SK-N-SH (cell line): ENCODE results near the gene CHRNB2. TPM values are rescaled to one million over a fixed set of nuclear protein-coding genes. Genes with fewer than 3 reads are reported as not detected.

Experiments
- CTCF ChIA-PET: fragments of 300-600, 350-600 bp; formaldehyde crosslinking; extraction: SDS; loops from one replicate; lab custom pipeline; 2021; lab: Yijun Ruan, JAX
- POLR2A ChIA-PET: fragments of 350-600 bp; sonication (Branson Sonifier 250); formaldehyde crosslinking; extraction: SDS; loops from one replicate; lab custom pipeline; 2020; ENCODE audit warnings: antibody characterized with exemption, inconsistent platforms; lab: Yijun Ruan, JAX
- DNase-seq: peaks from one replicate; pipeline ENCODE4 v3.0.0; 2012
- H2AFZ ChIP-seq: fragments of 200-600 bp; sonication (generic); 2 replicates; pipeline ENCODE4 v1.8.1; 2016; ENCODE audit warnings: antibody characterized with exemption, mild to moderate bottlenecking, low read depth
- H3F3A ChIP-seq: fragments of 200-600 bp; sonication (generic); replicated peaks from 2 replicates; pipeline ENCODE3; 2016; ENCODE audit warnings: antibody characterized with exemption, mild to moderate bottlenecking; ENCODE audit not compliant: insufficient read depth
- H3K27ac ChIP-seq, 2 experiments: fragments of 200-500 bp in 1 of 2; fragments of 200-600 bp in 1 of 2; sonication (Bioruptor generic) in 1 of 2; sonication (generic), shearing (Covaris generic) in 1 of 2; 2 replicates each; pipeline versions ENCODE4 v1.5.1 to v1.6.1; 2014 to 2016; ENCODE audit warnings: low read depth in 2 of 2, inconsistent platforms in 1 of 2, low read length in 1 of 2, mild to moderate bottlenecking in 1 of 2, mixed read lengths in 1 of 2
- H3K27me3 ChIP-seq: fragments of 200-600 bp; sonication (generic), shearing (Covaris generic); 2 replicates; pipeline ENCODE4 v1.6.1; 2016; ENCODE audit warnings: mixed run types; ENCODE audit not compliant: insufficient read depth
- H3K36me3 ChIP-seq, 2 experiments: fragments of 200-500 bp in 1 of 2; fragments of 200-600 bp in 1 of 2; sonication (Bioruptor generic) in 1 of 2; sonication (generic) in 1 of 2; replicated peaks in 1 of 2; 2 replicates each; pipeline versions ENCODE3 to v1.5.1; 2014 to 2016; ENCODE audit warnings: low read length in 1 of 2, mild to moderate bottlenecking in 1 of 2; ENCODE audit not compliant: insufficient read depth in 2 of 2, control insufficient read depth in 1 of 2
- H3K4me1 ChIP-seq, 2 experiments: fragments of 200-500 bp in 1 of 2; fragments of 200-600 bp in 1 of 2; sonication (Bioruptor generic) in 1 of 2; sonication (generic), shearing (Covaris generic) in 1 of 2; 2 replicates each; pipeline versions ENCODE4 v1.5.1 to v1.6.1; 2014 to 2016; ENCODE audit warnings: low read depth in 1 of 2, low read length in 1 of 2, mixed run types in 1 of 2; ENCODE audit not compliant: insufficient read depth in 2 of 2, control insufficient read depth in 1 of 2
- H3K4me2 ChIP-seq: fragments of 200-600 bp; sonication (generic), shearing (Covaris generic); 2 replicates; pipeline ENCODE4 v1.6.1; 2017; ENCODE audit warnings: mixed run types
- H3K4me3 ChIP-seq, 2 experiments: fragments of 200-500 bp in 1 of 2; fragments of 200-600 bp in 1 of 2; sonication (Bioruptor generic) in 1 of 2; sonication (generic), shearing (Covaris generic) in 1 of 2; 2 replicates each; pipeline versions ENCODE4 v1.5.1 to v1.8.1; 2014 to 2016; ENCODE audit warnings: low read depth in 2 of 2, inconsistent platforms in 1 of 2, low read length in 1 of 2, mild to moderate bottlenecking in 1 of 2, mixed read lengths in 1 of 2, moderate library complexity in 1 of 2
- H3K79me2 ChIP-seq: fragments of 200-600 bp; sonication (generic); 2 replicates; pipeline ENCODE4 v1.8.1; 2017; ENCODE audit warnings: mild to moderate bottlenecking; ENCODE audit not compliant: insufficient read depth
- H3K9ac ChIP-seq: fragments of 200-600 bp; sonication (generic); 2 replicates; pipeline ENCODE4 v1.6.1; 2017; ENCODE audit warnings: mixed run types
- H3K9me2 ChIP-seq: fragments of 200-600 bp; sonication (generic); 2 replicates; pipeline ENCODE4 v1.6.1; 2017; ENCODE audit warnings: mixed run types
- H3K9me3 ChIP-seq: fragments of 200-600 bp; sonication (generic); 2 replicates; pipeline ENCODE4 v1.6.1; 2017; ENCODE audit warnings: mixed run types, mild to moderate bottlenecking, moderate library complexity
- H4K20me1 ChIP-seq: fragments of 200-600 bp; sonication (generic); 2 replicates; pipeline ENCODE4 v1.6.1; 2017; ENCODE audit warnings: mild to moderate bottlenecking, mixed run types; ENCODE audit not compliant: insufficient read depth
- CHD2 ChIP-seq: fragments of 150-350 bp; IDR thresholded peaks from 2 replicates; pipeline ENCODE4 v1.6.1; 2018; ENCODE audit warnings: low read length; ENCODE audit not compliant: partially characterized antibody
- ELF1 ChIP-seq: IDR thresholded peaks from 2 replicates; pipeline ENCODE4 v1.4.0; 2012
- EP300 ChIP-seq, 2 experiments: IDR thresholded peaks; 2 replicates each; pipeline versions ENCODE4 v1.4.0 to v1.6.1; 2012; ENCODE audit warnings: borderline replicate concordance in 1 of 2, low read depth in 1 of 2, low read length in 1 of 2
- FOSL2 ChIP-seq: IDR thresholded peaks from 2 replicates; pipeline ENCODE4 v1.4.0; 2012; ENCODE audit warnings: low read depth, mild to moderate bottlenecking, moderate library complexity, borderline replicate concordance
- FOXJ3 ChIP-seq: sonication (generic); formaldehyde crosslinking; IDR thresholded peaks from 2 replicates; pipeline ENCODE4 v1.5.1; 2020; ENCODE audit warnings: mild to moderate bottlenecking, missing genetic modification reagents
- GABPA ChIP-seq: IDR thresholded peaks from 2 replicates; pipeline ENCODE4 v1.4.0; 2012; ENCODE audit warnings: low read depth, mild to moderate bottlenecking
- MXI1 ChIP-seq: IDR thresholded peaks from 2 replicates; pipeline ENCODE4 v1.6.1; 2012; ENCODE audit warnings: mild to moderate bottlenecking, low read depth, low read length, improper control_type of control experiment
- POLR2AphosphoS5 ChIP-seq: IDR thresholded peaks from 2 replicates; pipeline ENCODE4 v1.6.1; 2012; ENCODE audit warnings: low read depth, low read length
- RCOR1 ChIP-seq: fragments of 150-350 bp; IDR thresholded peaks from 2 replicates; pipeline ENCODE4 v1.6.1; 2017; ENCODE audit warnings: antibody characterized with exemption, low read length
- RXRA ChIP-seq: IDR thresholded peaks from 2 replicates; pipeline ENCODE4 v1.4.0; 2012; ENCODE audit warnings: low read depth, mild to moderate bottlenecking, borderline replicate concordance
- SMC3 ChIP-seq: IDR thresholded peaks from 2 replicates; pipeline ENCODE4 v1.6.1; 2012; ENCODE audit warnings: low read depth, low read length, improper control_type of control experiment
- USF1 ChIP-seq: IDR thresholded peaks from 2 replicates; pipeline ENCODE4 v1.4.0; 2012; ENCODE audit warnings: low read depth, borderline replicate concordance
- USF2 ChIP-seq: fragments of 150-350 bp; IDR thresholded peaks from 2 replicates; pipeline ENCODE4 v1.6.1; 2017; ENCODE audit warnings: antibody characterized with exemption, low read length, low read depth, borderline replicate concordance
- ZBTB33 ChIP-seq: IDR thresholded peaks from 2 replicates; pipeline ENCODE4 v1.4.0; 2012; ENCODE audit warnings: low read depth, borderline replicate concordance
- WGBS: methylation state at CpG from one replicate; pipeline ENCODE4 v1.1.6; 2017; ENCODE audit warnings: low lambda C conversion rate; 5-methylcytosine and 5-hydroxymethylcytosine counted together
- polyA plus RNA-seq, 3 experiments: library from polyadenylated mRNA; depleted of rRNA; stranded (reverse); fragments of >200 nt; gene quantifications; 2 replicates each; pipeline ENCODE4 v1.2.3, GENCODE V29; 2012
- TF ChIP-seq, protein P1 (sequence below): IDR thresholded peaks from 2 replicates; pipeline ENCODE4; 2012

The CHRNB2 gene
- polyA plus RNA-seq, 1 of the 3 experiments (the other 2 are of a cell fraction) = 0.64 TPM

GRCh38 chr1:154616659-154617345, 49.2 kb downstream of the CHRNB2 start:
- no peaks in the 10 kb centered on the region for H3K9me3 ChIP-seq
- H2AFZ ChIP-seq = no peak overlapping the region
- H3K4me1 ChIP-seq = peaks cover 0 to 2% of the 10 kb centered on the region in 2 experiments; a peak in 1 of 4 replicates
- H3F3A ChIP-seq = peaks cover 5% of the 10 kb centered on the region
- WGBS = 94% methylated on average over 5 of the region's 5 CpGs
- CTCF ChIA-PET = no interaction called here
- H3K79me2 ChIP-seq = peaks cover 93% of the 10 kb centered on the region
- POLR2A ChIA-PET = interaction anchor here (0.6 to 0.7 kb wide), 2 partner anchors 10 to 262 kb away, joined by 3 read pairs; no protein-coding TSS in a partner anchor
- peaks cover 27% of the 10 kb centered on the region for H4K20me1 ChIP-seq
- H3K9me2 ChIP-seq = no peaks in the 10 kb centered on the region
- DNase-seq = no peak
- H3K27ac ChIP-seq = no peak overlapping the region
- no peaks in the 10 kb centered on the region for H3K27me3 ChIP-seq
- H3K4me3 ChIP-seq = no peak overlapping the region
- TF ChIP-seq ZBTB33 (no peak), FOXJ3 (CRISPR knock-in tag) (no peak), ELF1 (no peak), FOSL2 (no peak), EP300 (IDR thresholded peaks at IDR 0.05; ENCODE audit: borderline replicate concordance in 1 of 2, low read depth in 1 of 2, low read length in 1 of 2) (no peak), RXRA (no peak), SMC3 (no peak)
- H3K36me3 ChIP-seq = peaks cover 5 to 15% of the 10 kb centered on the region in 2 experiments
- H3K4me2 ChIP-seq = no peak overlapping the region
- H3K9ac ChIP-seq = no peak overlapping the region

GRCh38 chr1:154619181-154619948, 51.8 kb downstream of the CHRNB2 start:
- Histone ChIP-seq H3K9ac (no peak overlapping the region), H3K4me2 (no peak overlapping the region), H3K27me3 (no peaks in the 10 kb centered on the region), H3K27ac (no peak overlapping the region), H3K4me1 (peaks cover 0 to 2% of the 10 kb centered on the region in 2 experiments; a peak in 1 of 4 replicates), H4K20me1 (peaks cover 37% of the 10 kb centered on the region), H3K4me3 (no peak overlapping the region), H3F3A (peaks cover 5% of the 10 kb centered on the region), H3K79me2 (peaks cover 96% of the 10 kb centered on the region), H2AFZ (no peak overlapping the region), H3K9me2 (no peaks in the 10 kb centered on the region), H3K9me3 (no peaks in the 10 kb centered on the region), H3K36me3 (peaks cover 13 to 28% of the 10 kb centered on the region in 2 experiments)
- DNase-seq = no peak
- 96% methylated on average over 5 of the region's 5 CpGs for WGBS
- POLR2A ChIA-PET = interaction anchor here (1.1 kb wide), 1 partner anchor 7 kb away, joined by 3 read pairs; no protein-coding TSS in a partner anchor
- CTCF ChIA-PET = no interaction called here
- TF ChIP-seq RCOR1 = no peak
- no peak for TF ChIP-seq POLR2AphosphoS5
- no peak for TF ChIP-seq GABPA
- TF ChIP-seq, protein P1, sequence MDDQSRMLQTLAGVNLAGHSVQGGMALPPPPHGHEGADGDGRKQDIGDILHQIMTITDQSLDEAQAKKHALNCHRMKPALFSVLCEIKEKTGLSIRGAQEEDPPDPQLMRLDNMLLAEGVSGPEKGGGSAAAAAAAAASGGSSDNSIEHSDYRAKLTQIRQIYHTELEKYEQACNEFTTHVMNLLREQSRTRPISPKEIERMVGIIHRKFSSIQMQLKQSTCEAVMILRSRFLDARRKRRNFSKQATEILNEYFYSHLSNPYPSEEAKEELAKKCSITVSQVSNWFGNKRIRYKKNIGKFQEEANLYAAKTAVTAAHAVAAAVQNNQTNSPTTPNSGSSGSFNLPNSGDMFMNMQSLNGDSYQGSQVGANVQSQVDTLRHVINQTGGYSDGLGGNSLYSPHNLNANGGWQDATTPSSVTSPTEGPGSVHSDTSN = no peak
- TF ChIP-seq USF2 = no peak
- TF ChIP-seq CHD2 = no peak
- TF ChIP-seq USF1 = no peak
- no peak for TF ChIP-seq MXI1
- TF ChIP-seq ZBTB33 = no peak
